HG03342 (cell line): Measurements from ENCODE around the gene S100A9.

Experiments
- ATAC-seq: cut with Tn5 transposase; IDR thresholded peaks from one replicate; pipeline ENCODE4 v1.9.1; 2021; ENCODE audit warnings: mild to moderate bottlenecking, moderate library complexity; ENCODE audit not compliant: unreplicated experiment

Gene S100A9

GRCh38 chr1:153359241-153359640 is 1.6 kb downstream of the S100A9 start:
- ATAC-seq: no peak

GRCh38 chr1:153360190-153360589 is 2.5 kb downstream of the S100A9 start:
- no peak for ATAC-seq

- ATAC-seq: no peak
Observed at GRCh38 chr1:153360592-153361479, 3.2 kb downstream of the S100A9 start.

GRCh38 chr1:153361480-153362109 is 3.9 kb downstream of the S100A9 start:
- ATAC-seq: no peak

- ATAC-seq: no peak
Observed at GRCh38 chr1:153362187-153362775, 4.6 kb downstream of the S100A9 start.

- ATAC-seq: no peak
Observed at GRCh38 chr1:153363641-153364040, 6.0 kb downstream of the S100A9 start.

GRCh38 chr1:153364156-153364555 is 6.5 kb downstream of the S100A9 start:
- no peak for ATAC-seq

- ATAC-seq: no peak
Observed at GRCh38 chr1:153364766-153365666, 7.4 kb downstream of the S100A9 start.

GRCh38 chr1:153365696-153366095 is 8.0 kb downstream of the S100A9 start:
- ATAC-seq: no peak

- ATAC-seq: no peak
Observed at GRCh38 chr1:153366261-153366660, 8.6 kb downstream of the S100A9 start.

- ATAC-seq: no peak
Observed at GRCh38 chr1:153367090-153367489, 9.4 kb downstream of the S100A9 start.

GRCh38 chr1:153368495-153368894 is 10.8 kb downstream of the S100A9 start:
- no peak for ATAC-seq

- ATAC-seq: no peak
Observed at GRCh38 chr1:153370146-153370545, 12.5 kb downstream of the S100A9 start.

- no peak for ATAC-seq
Observed at GRCh38 chr1:153371231-153371630, 13.6 kb downstream of the S100A9 start.

- ATAC-seq: no peak
Observed at GRCh38 chr1:153372571-153372970, 14.9 kb downstream of the S100A9 start.

GRCh38 chr1:153374071-153374470 is 16.4 kb downstream of the S100A9 start:
- ATAC-seq: no peak

- no peak for ATAC-seq
Observed at GRCh38 chr1:153375511-153375910, 17.9 kb downstream of the S100A9 start, which contains the start of gene S100A12. Gene S100A12, minus strand, starts transcription at chr1:153375621. Its CDS starts 1,029 bp downstream, at chr1:153374592.

GRCh38 chr1:153379591-153379990 is 21.9 kb downstream of the S100A9 start:
- no peak for ATAC-seq

- ATAC-seq: no peak
Observed at GRCh38 chr1:153380711-153381110, 23.1 kb downstream of the S100A9 start.

GRCh38 chr1:153384958-153385580 is 27.4 kb downstream of the S100A9 start:
- ATAC-seq: no peak
